H1 (cell line): ENCODE data around the gene BCLAF3. TPM values are rescaled to one million over a fixed set of nuclear protein-coding genes. Genes with fewer than 3 reads are reported as not detected.

ENCODE experiments used
- CREB1 ChIP-seq: IDR thresholded peaks from 2 replicates; pipeline ENCODE4 v1.6.1; 2012; ENCODE audit warnings: inconsistent platforms
- EZH2 ChIP-seq: fragments of 200-600 bp; sonication (generic); IDR thresholded peaks from 2 replicates; pipeline ENCODE4 v1.7.1; 2012; ENCODE audit warnings: low read depth, mild to moderate bottlenecking, moderate library complexity, low read length, inconsistent platforms; ENCODE audit not compliant: severe bottlenecking
- polyA plus RNA-seq, 7 experiments: library from polyadenylated mRNA; depleted of rRNA in 3 of 7; stranded (reverse) in 5 of 7; unstranded in 2 of 7; fragments of >200 nt in 5 of 7; fragments of 200-250 nt in 2 of 7; gene quantifications; 1 replicate in 5 of 7; 2 replicates in 1 of 7; 4 replicates in 1 of 7; pipeline versions ENCODE4 v1.2.1 to v1.2.3, GENCODE V29; 2011 to 2013; ENCODE audit warnings: missing spikeins in 2 of 7, mixed read lengths in 2 of 7
- total RNA-seq: library from RNA; stranded (reverse); fragmentation: NEBNext Ultra II Directional; extraction: Animal tissue kit (Norgen Biotek cat#: 25700); gene quantifications from 2 replicates; pipeline ENCODE4 v1.2.1, GENCODE V29; 2021
- TF ChIP-seq, protein P1 (sequence below): fragments of 300-600 bp; sonication (generic); IDR thresholded peaks from 2 replicates; pipeline ENCODE4 v1.7.1; 2012; ENCODE audit warnings: low read length, moderate library complexity, mild to moderate bottlenecking, inconsistent platforms; ENCODE audit not compliant: insufficient replicate concordance

The BCLAF3 gene
- total and polyA plus RNA-seq, 2 of the 8 experiments (the other 6 are each of a cell fraction or from before 2014, with no cell fraction given) = 1.3 to 9.0 TPM

DNA sequence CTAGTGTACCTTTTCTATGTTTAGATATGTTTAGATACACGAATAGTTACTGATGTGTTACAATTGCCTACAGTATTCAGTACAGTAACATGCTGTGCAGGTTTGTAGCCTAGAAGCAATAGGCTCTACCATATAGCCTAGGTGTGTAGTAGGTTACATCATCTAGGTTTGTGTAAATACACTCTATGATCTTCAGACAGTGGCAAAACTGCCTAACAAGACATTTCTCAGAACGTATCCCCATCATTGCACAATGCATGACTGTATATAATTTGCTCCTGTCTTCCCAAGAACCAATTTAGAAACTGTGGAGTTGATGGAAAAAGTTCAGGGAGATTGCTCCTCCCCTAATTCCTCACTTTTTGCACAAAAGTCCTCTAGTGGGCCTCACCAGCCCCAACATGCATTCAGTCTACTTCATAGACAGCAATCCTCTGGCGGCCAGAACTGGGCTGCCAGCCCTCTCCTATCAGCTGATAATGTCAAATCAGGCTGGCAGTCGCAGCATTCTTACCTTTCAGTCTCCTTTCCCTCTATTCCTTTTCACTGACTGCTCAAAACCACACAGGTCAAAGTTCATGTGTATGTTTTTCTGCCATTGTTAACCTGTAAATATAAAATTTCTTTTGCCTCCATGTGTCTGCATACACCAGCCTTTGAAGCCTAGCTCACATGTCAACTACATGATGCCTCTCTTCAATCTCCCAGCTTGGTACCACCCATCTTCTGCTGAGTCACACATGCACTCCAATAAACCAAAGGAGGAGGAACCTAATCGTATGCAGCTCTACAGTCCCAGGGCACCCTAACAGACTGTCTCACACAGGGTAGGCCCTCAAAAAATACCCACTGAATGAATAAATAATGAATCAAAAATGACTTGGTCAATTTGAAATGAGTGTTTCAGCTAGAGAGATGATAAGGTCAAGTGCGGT lies 32.0 kb downstream of the BCLAF3 start (continued):
- TF ChIP-seq, protein P1, sequence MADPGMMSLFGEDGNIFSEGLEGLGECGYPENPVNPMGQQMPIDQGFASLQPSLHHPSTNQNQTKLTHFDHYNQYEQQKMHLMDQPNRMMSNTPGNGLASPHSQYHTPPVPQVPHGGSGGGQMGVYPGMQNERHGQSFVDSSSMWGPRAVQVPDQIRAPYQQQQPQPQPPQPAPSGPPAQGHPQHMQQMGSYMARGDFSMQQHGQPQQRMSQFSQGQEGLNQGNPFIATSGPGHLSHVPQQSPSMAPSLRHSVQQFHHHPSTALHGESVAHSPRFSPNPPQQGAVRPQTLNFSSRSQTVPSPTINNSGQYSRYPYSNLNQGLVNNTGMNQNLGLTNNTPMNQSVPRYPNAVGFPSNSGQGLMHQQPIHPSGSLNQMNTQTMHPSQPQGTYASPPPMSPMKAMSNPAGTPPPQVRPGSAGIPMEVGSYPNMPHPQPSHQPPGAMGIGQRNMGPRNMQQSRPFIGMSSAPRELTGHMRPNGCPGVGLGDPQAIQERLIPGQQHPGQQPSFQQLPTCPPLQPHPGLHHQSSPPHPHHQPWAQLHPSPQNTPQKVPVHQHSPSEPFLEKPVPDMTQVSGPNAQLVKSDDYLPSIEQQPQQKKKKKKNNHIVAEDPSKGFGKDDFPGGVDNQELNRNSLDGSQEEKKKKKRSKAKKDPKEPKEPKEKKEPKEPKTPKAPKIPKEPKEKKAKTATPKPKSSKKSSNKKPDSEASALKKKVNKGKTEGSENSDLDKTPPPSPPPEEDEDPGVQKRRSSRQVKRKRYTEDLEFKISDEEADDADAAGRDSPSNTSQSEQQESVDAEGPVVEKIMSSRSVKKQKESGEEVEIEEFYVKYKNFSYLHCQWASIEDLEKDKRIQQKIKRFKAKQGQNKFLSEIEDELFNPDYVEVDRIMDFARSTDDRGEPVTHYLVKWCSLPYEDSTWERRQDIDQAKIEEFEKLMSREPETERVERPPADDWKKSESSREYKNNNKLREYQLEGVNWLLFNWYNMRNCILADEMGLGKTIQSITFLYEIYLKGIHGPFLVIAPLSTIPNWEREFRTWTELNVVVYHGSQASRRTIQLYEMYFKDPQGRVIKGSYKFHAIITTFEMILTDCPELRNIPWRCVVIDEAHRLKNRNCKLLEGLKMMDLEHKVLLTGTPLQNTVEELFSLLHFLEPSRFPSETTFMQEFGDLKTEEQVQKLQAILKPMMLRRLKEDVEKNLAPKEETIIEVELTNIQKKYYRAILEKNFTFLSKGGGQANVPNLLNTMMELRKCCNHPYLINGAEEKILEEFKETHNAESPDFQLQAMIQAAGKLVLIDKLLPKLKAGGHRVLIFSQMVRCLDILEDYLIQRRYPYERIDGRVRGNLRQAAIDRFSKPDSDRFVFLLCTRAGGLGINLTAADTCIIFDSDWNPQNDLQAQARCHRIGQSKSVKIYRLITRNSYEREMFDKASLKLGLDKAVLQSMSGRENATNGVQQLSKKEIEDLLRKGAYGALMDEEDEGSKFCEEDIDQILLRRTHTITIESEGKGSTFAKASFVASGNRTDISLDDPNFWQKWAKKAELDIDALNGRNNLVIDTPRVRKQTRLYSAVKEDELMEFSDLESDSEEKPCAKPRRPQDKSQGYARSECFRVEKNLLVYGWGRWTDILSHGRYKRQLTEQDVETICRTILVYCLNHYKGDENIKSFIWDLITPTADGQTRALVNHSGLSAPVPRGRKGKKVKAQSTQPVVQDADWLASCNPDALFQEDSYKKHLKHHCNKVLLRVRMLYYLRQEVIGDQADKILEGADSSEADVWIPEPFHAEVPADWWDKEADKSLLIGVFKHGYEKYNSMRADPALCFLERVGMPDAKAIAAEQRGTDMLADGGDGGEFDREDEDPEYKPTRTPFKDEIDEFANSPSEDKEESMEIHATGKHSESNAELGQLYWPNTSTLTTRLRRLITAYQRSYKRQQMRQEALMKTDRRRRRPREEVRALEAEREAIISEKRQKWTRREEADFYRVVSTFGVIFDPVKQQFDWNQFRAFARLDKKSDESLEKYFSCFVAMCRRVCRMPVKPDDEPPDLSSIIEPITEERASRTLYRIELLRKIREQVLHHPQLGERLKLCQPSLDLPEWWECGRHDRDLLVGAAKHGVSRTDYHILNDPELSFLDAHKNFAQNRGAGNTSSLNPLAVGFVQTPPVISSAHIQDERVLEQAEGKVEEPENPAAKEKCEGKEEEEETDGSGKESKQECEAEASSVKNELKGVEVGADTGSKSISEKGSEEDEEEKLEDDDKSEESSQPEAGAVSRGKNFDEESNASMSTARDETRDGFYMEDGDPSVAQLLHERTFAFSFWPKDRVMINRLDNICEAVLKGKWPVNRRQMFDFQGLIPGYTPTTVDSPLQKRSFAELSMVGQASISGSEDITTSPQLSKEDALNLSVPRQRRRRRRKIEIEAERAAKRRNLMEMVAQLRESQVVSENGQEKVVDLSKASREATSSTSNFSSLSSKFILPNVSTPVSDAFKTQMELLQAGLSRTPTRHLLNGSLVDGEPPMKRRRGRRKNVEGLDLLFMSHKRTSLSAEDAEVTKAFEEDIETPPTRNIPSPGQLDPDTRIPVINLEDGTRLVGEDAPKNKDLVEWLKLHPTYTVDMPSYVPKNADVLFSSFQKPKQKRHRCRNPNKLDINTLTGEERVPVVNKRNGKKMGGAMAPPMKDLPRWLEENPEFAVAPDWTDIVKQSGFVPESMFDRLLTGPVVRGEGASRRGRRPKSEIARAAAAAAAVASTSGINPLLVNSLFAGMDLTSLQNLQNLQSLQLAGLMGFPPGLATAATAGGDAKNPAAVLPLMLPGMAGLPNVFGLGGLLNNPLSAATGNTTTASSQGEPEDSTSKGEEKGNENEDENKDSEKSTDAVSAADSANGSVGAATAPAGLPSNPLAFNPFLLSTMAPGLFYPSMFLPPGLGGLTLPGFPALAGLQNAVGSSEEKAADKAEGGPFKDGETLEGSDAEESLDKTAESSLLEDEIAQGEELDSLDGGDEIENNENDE = no peak
- TF ChIP-seq CREB1 (no peak), EZH2 (no peak)
